Measurements from ENCODE around the gene STIP1.

Gene STIP1

GRCh38 chr11:64150481-64151239 lies 35.3 kb upstream of the STIP1 start:
- H3K4me3 ChIP-seq (ENCODE audit: low read length) = no peak overlapping the region
- DNase-seq (ENCODE audit: low read depth) = no peak
- no peak for TF ChIP-seq CTCF (IDR thresholded peaks at IDR 0.05; ENCODE audit: insufficient read depth, low read depth, low read length, missing control alignments)

- no peak for DNase-seq (ENCODE audit: low read depth)
- no peak for TF ChIP-seq CTCF (IDR thresholded peaks at IDR 0.05; ENCODE audit: insufficient read depth, low read depth, low read length, missing control alignments)
- no peak overlapping the region for H3K4me3 ChIP-seq (ENCODE audit: low read length)
Measured at GRCh38 chr11:64151337-64151736, 34.6 kb upstream of the STIP1 start.

GRCh38 chr11:64152841-64153691 lies 32.9 kb upstream of the STIP1 start:
- DNase-seq (ENCODE audit: low read depth) = peak; percentile 38
- peak; percentile 81 for TF ChIP-seq CTCF (IDR thresholded peaks at IDR 0.05; ENCODE audit: insufficient read depth, low read depth, low read length, missing control alignments)
- H3K4me3 ChIP-seq (ENCODE audit: low read length) = no peak overlapping the region

- no peak for DNase-seq (ENCODE audit: low read depth)
- no peak for TF ChIP-seq CTCF (IDR thresholded peaks at IDR 0.05; ENCODE audit: insufficient read depth, low read depth, low read length, missing control alignments)
- no peak overlapping the region for H3K4me3 ChIP-seq (ENCODE audit: low read length)
Measured at GRCh38 chr11:64153812-64154211, 32.2 kb upstream of the STIP1 start.

GRCh38 chr11:64156235-64157011 lies 29.5 kb upstream of the STIP1 start:
- H3K4me3 ChIP-seq (ENCODE audit: low read length) = no peak overlapping the region
- DNase-seq (ENCODE audit: low read depth) = no peak
- TF ChIP-seq CTCF (IDR thresholded peaks at IDR 0.05; ENCODE audit: insufficient read depth, low read depth, low read length, missing control alignments) = no peak

GRCh38 chr11:64157631-64158394 lies 28.2 kb upstream of the STIP1 start:
- DNase-seq (ENCODE audit: low read depth) = no peak
- TF ChIP-seq CTCF (IDR thresholded peaks at IDR 0.05; ENCODE audit: insufficient read depth, low read depth, low read length, missing control alignments) = no peak
- no peak overlapping the region for H3K4me3 ChIP-seq (ENCODE audit: low read length)
